Naive thymus-derived CD4-positive, alpha-beta T cell (primary cell): Measurements from ENCODE around the gene EPSTI1. TPM values are rescaled to one million over a fixed set of nuclear protein-coding genes. Genes with fewer than 3 reads are reported as not detected.

ENCODE experiments used
- ATAC-seq: fragments of 150-1000 bp; cut with Tn5 transposase; 2 replicates; pipeline ENCODE4 v1.10.0; 2021; ENCODE audit warnings: mild to moderate bottlenecking, moderate library complexity
- CTCF ChIA-PET: fragments of 350-600 bp; sonication (Branson Sonifier 250); formaldehyde crosslinking; loops from one replicate; lab custom pipeline; 2021; ENCODE audit warnings: antibody characterized with exemption; lab: Charles Lee
- POLR2A ChIA-PET: fragments of 350-600 bp; sonication (Branson Sonifier 250); formaldehyde crosslinking; loops from one replicate; lab custom pipeline; 2021; ENCODE audit warnings: antibody characterized with exemption, inconsistent platforms; lab: Charles Lee
- DNase-seq, 9 donors: peaks; one replicate each; pipeline versions ENCODE4 v3.0.0 to v3.0.0-alpha.2; 2020 to 2022; ENCODE audit warnings: mixed read lengths in 1 of 9
- H3K27ac ChIP-seq: one replicate; pipeline ENCODE4 v1.7.0; 2013; ENCODE audit warnings: mild to moderate bottlenecking, low read depth, low read length, moderate library complexity
- H3K27me3 ChIP-seq, 2 donors: one replicate each; pipeline ENCODE4 v1.7.0; 2013; ENCODE audit warnings: low read length in 2 of 2, mild to moderate bottlenecking in 2 of 2, moderate library complexity in 2 of 2; ENCODE audit not compliant: control insufficient read depth in 2 of 2, insufficient read depth in 2 of 2
- H3K36me3 ChIP-seq, 3 experiments: 1 replicate in 2 of 3; 2 replicates in 1 of 3; pipeline ENCODE4 v1.7.0; 2013; ENCODE audit warnings: low read length in 3 of 3, mild to moderate bottlenecking in 3 of 3, moderate library complexity in 1 of 3; ENCODE audit not compliant: insufficient read depth in 3 of 3, control insufficient read depth in 2 of 3
- H3K4me1 ChIP-seq, 2 donors: one replicate each; pipeline ENCODE4 v1.7.0; 2013; ENCODE audit warnings: low read length in 2 of 2, mild to moderate bottlenecking in 2 of 2, moderate library complexity in 1 of 2; ENCODE audit not compliant: control insufficient read depth in 2 of 2, insufficient read depth in 2 of 2
- H3K4me3 ChIP-seq: 2 replicates; pipeline ENCODE4 v1.7.0; 2013; ENCODE audit warnings: mild to moderate bottlenecking, low read length
- H3K9me3 ChIP-seq, 3 experiments: 1 replicate in 2 of 3; 2 replicates in 1 of 3; pipeline ENCODE4 v1.7.0; 2013; ENCODE audit warnings: low read length in 3 of 3; ENCODE audit not compliant: control insufficient read depth in 2 of 3
- H3K27ac Mint-ChIP-seq, 9 donors: one replicate each; pipeline ENCODE4 v1.8.0; 2020 to 2022; ENCODE audit warnings: mixed read lengths in 9 of 9, mild to moderate bottlenecking in 8 of 9, moderate library complexity in 5 of 9, inconsistent platforms in 2 of 9
- H3K27me3 Mint-ChIP-seq, 5 donors: one replicate each; pipeline ENCODE4 v1.8.0; 2021 to 2022; ENCODE audit warnings: mixed read lengths in 5 of 5, mild to moderate bottlenecking in 1 of 5
- H3K36me3 Mint-ChIP-seq, 5 donors: one replicate each; pipeline ENCODE4 v1.8.0; 2020 to 2022; ENCODE audit warnings: mixed read lengths in 5 of 5, mild to moderate bottlenecking in 3 of 5, inconsistent platforms in 1 of 5
- H3K4me1 Mint-ChIP-seq, 7 donors: one replicate each; pipeline ENCODE4 v1.8.0; 2020 to 2022; ENCODE audit warnings: mixed read lengths in 7 of 7, mild to moderate bottlenecking in 3 of 7, inconsistent platforms in 1 of 7
- H3K4me3 Mint-ChIP-seq, 10 donors: one replicate each; pipeline ENCODE4 v1.8.0; 2020 to 2022; ENCODE audit warnings: mild to moderate bottlenecking in 10 of 10, mixed read lengths in 10 of 10, moderate library complexity in 6 of 10, inconsistent platforms in 2 of 10
- H3K9me3 Mint-ChIP-seq, 11 donors: one replicate each; pipeline ENCODE4 v1.8.0; 2020 to 2022; ENCODE audit warnings: mixed read lengths in 11 of 11, mild to moderate bottlenecking in 4 of 11, inconsistent platforms in 1 of 11, moderate library complexity in 1 of 11
- intact Hi-C, 2 donors: fragments of 100-400 bp; cut with micrococcal nuclease; formaldehyde crosslinking; loops; one replicate each; pipeline ENCODE4 v1.15.1; 2023
- polyA plus RNA-seq, 2 donors: library from polyadenylated mRNA; unstranded; fragments of 300-500 nt; fragmentation: Illumina TruSeq; gene quantifications; one replicate each; pipeline ENCODE4 v1.2.3, GENCODE V29; 2021
- total RNA-seq, 6 experiments: library from RNA in 5 of 6; stranded (reverse) in 5 of 6; gene quantifications; 1 replicate in 5 of 6; 2 replicates in 1 of 6; pipeline ENCODE4 v1.2.3 and lab custom pipeline; 2021 to 2026

The EPSTI1 gene
- total and polyA plus RNA-seq, 7 experiments from 2014 or later: 8.4 to 125 (median 13.7) TPM

DNA sequence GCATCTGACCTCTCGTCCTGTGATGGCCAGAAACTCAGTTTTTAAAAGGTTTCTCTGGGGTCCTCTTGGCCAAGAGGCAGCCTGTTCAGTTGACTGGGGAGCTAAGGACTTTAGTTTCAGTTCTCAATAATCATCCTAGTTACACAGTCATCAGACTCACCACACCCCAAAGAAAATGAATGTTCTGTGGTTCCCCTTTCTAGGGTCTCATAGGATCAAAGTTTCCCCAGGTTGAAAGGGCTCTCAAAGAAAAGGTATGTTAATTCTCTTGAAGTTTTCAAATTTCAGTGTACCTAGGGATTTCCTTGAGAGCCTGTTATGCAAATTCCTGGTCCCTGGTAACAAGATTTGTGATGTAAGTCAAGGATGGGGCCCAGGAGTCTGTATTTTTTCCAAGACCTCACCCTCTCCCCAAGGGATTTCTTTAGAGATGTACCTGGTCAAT, 115.7 kb downstream of the EPSTI1 start:
- peaks cover 9 to 24% (median 21%) of the 10 kb centered on the region in 5 donors for H3K27me3 Mint-ChIP-seq
- ChIA-PET CTCF (no interaction called here), POLR2A (no interaction called here)
- ATAC-seq (peak; percentile 82), DNase-seq (no peak)
- no peaks in the 10 kb centered on the region for H3K36me3 ChIP-seq
- intact Hi-C loops: no loop called here
- no peak overlapping the region for H3K4me3 Mint-ChIP-seq
- H3K4me1 Mint-ChIP-seq: peaks cover 0 to 13% (median 0%) of the 10 kb centered on the region in 7 donors
- no peak overlapping the region for H3K27ac ChIP-seq
- no peaks in the 10 kb centered on the region for H3K27me3 ChIP-seq
- no peaks in the 10 kb centered on the region for H3K9me3 ChIP-seq
- H3K27ac Mint-ChIP-seq: no peak overlapping the region
- H3K4me1 ChIP-seq: no peaks in the 10 kb centered on the region
- no peak overlapping the region for H3K4me3 ChIP-seq
- peaks cover 0 to 12% (median 0%) of the 10 kb centered on the region in 5 donors for H3K36me3 Mint-ChIP-seq
- H3K9me3 Mint-ChIP-seq: peaks cover 0 to 3% (median 0%) of the 10 kb centered on the region in 11 donors

DNA sequence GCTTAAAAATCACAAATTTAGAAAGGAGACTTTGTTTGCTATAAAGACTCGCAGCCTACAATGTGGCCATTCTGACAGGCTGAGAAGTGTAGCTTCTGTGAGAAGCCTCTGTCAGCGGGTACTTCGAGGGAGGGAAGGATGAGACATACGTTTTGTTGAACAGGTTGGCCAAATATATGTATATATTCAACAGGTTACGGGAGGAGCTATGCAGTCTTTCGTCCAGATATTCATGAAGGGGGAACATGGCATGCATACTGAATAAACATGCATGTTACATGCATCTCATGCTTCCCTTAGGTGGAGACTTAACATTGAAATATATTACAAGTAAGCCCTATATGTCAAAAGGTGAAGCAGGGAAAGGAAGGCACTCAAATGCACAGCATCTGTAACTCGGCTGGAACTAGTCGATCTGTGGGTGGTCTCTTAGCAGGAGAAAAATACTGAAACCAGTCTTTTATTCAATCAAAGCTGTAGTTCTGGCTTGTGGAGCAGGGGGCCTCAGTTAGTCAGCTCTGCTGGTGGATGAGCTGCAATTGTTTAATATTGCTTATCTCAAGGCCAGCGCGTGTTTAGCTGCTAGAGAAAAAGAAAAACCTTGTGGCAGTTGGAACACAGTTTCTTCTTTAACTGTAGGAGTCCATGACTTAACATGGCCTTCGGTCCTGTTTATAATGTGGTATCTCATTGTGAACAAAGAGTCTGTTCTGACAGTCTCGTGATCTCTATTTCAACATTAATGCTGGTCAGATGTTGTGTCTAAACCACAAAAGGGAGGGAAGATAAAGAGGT, 116.4 kb downstream of the EPSTI1 start:
- Mint-ChIP-seq H3K27me3 (peaks cover 12 to 26% (median 22%) of the 10 kb centered on the region in 5 donors), H3K9me3 (peaks cover 0 to 3% (median 0%) of the 10 kb centered on the region in 11 donors), H3K4me3 (no peak overlapping the region), H3K4me1 (peaks cover 0 to 13% (median 0%) of the 10 kb centered on the region in 7 donors), H3K27ac (no peak overlapping the region), H3K36me3 (peaks cover 0 to 12% (median 0%) of the 10 kb centered on the region in 5 donors)
- POLR2A ChIA-PET: no interaction called here
- H3K36me3 ChIP-seq: no peaks in the 10 kb centered on the region
- CTCF ChIA-PET: no interaction called here
- DNase-seq (no peak), ATAC-seq (no peak)
- H3K27me3 ChIP-seq: no peaks in the 10 kb centered on the region
- intact Hi-C loops: no loop called here
- H3K4me1 ChIP-seq: no peaks in the 10 kb centered on the region
- no peak overlapping the region for H3K27ac ChIP-seq
- H3K9me3 ChIP-seq: no peaks in the 10 kb centered on the region
- no peak overlapping the region for H3K4me3 ChIP-seq

DNA sequence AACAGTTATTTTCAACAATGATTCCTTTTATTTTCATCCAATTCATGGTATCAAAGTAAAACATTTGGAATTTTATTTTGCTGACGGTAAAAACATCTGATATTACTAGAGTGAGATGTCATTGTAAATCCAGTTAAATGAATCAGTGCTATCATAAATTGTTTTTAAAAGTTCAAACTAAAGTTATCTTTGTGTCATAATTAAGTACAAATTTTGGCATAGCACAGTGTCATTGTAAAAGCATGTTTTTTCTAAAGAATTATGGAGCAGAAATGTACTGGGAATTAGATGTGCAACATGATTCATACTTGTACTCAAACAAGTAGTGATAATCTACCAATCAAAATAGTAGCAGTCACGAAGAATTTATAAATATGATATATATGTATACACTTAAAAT, 117.8 kb downstream of the EPSTI1 start:
- DNase-seq: no peak
- peaks cover 0 to 2% (median 0%) of the 10 kb centered on the region in 11 donors for H3K9me3 Mint-ChIP-seq
- no peak for ATAC-seq
- intact Hi-C loops: no loop called here
- no peaks in the 10 kb centered on the region for H3K27me3 ChIP-seq
- no peak overlapping the region for H3K4me3 ChIP-seq
- no peaks in the 10 kb centered on the region for H3K36me3 ChIP-seq
- H3K4me1 Mint-ChIP-seq: peaks cover 0 to 9% (median 0%) of the 10 kb centered on the region in 7 donors
- H3K9me3 ChIP-seq: no peaks in the 10 kb centered on the region
- no peaks in the 10 kb centered on the region for H3K4me1 ChIP-seq
- H3K4me3 Mint-ChIP-seq: no peak overlapping the region
- POLR2A ChIA-PET: no interaction called here
- H3K27ac Mint-ChIP-seq: no peak overlapping the region
- CTCF ChIA-PET: no interaction called here
- no peak overlapping the region for H3K27ac ChIP-seq
- peaks cover 0 to 4% (median 0%) of the 10 kb centered on the region in 5 donors for H3K36me3 Mint-ChIP-seq
- H3K27me3 Mint-ChIP-seq: peaks cover 5 to 18% (median 14%) of the 10 kb centered on the region in 5 donors

DNA sequence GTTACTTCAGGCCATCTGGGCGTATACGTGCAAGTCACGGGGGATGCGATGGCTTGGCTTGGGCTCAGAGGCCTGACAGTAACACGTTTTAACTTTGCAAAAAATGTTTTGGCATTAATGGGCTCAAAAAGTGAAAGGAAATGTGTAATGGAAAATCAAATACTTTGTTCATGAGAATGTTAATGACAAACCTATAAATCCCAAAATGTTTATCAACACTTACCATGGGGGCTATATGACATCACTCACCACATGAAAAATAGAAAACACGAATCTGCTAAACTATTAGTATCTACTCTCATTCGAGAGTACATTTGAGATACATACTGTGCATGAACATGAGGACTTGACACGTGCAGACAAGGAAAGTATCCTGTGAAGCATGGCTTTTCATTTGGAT, 119.0 kb downstream of the EPSTI1 start:
- Mint-ChIP-seq H3K36me3 (no peaks in the 10 kb centered on the region), H3K4me3 (no peak overlapping the region), H3K27ac (no peak overlapping the region), H3K27me3 (peaks cover 0 to 18% (median 8%) of the 10 kb centered on the region in 5 donors), H3K9me3 (peaks cover 0 to 2% (median 0%) of the 10 kb centered on the region in 11 donors), H3K4me1 (peaks cover 0 to 7% (median 0%) of the 10 kb centered on the region in 7 donors)
- no peak for ATAC-seq
- Histone ChIP-seq H3K4me3 (no peak overlapping the region), H3K27ac (no peak overlapping the region), H3K36me3 (no peaks in the 10 kb centered on the region), H3K27me3 (no peaks in the 10 kb centered on the region), H3K9me3 (no peaks in the 10 kb centered on the region), H3K4me1 (no peaks in the 10 kb centered on the region)
- intact Hi-C loops: no loop called here
- CTCF ChIA-PET: no interaction called here
- DNase-seq: no peak
- POLR2A ChIA-PET: no interaction called here

DNA sequence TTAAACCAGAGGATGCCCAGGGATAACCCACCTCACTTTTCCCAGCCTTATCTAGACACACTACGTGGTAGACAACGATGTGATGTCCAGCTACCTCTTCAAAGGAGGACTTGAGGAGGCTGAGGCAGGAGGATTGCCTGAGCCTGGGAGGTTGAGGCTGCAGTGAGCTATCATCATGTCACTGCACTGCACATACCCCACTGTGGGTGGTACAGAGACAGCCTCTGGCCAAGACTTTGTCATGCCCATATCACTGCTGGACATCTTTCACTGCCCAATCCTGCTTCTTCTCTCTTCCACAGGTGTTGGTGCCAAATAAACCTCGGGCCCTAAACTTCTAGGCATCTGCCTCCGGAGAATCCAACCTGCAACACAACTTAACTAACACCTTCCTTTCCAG, 124.8 kb downstream of the EPSTI1 start:
- H3K36me3 Mint-ChIP-seq: no peaks in the 10 kb centered on the region
- no peaks in the 10 kb centered on the region for H3K9me3 Mint-ChIP-seq
- no peaks in the 10 kb centered on the region for H3K9me3 ChIP-seq
- no peak overlapping the region for H3K4me3 Mint-ChIP-seq
- no peak for ATAC-seq
- no peaks in the 10 kb centered on the region for H3K4me1 ChIP-seq
- H3K27me3 ChIP-seq: no peaks in the 10 kb centered on the region
- no peak overlapping the region for H3K27ac Mint-ChIP-seq
- H3K36me3 ChIP-seq: no peaks in the 10 kb centered on the region
- intact Hi-C loops: no loop called here
- ChIA-PET CTCF (no interaction called here), POLR2A (no interaction called here)
- no peak overlapping the region for H3K4me3 ChIP-seq
- H3K27me3 Mint-ChIP-seq: peaks cover 4 to 30% (median 8%) of the 10 kb centered on the region in 5 donors
- H3K27ac ChIP-seq: no peak overlapping the region
- peaks cover 0 to 2% (median 0%) of the 10 kb centered on the region in 7 donors for H3K4me1 Mint-ChIP-seq
- no peak for DNase-seq

DNA sequence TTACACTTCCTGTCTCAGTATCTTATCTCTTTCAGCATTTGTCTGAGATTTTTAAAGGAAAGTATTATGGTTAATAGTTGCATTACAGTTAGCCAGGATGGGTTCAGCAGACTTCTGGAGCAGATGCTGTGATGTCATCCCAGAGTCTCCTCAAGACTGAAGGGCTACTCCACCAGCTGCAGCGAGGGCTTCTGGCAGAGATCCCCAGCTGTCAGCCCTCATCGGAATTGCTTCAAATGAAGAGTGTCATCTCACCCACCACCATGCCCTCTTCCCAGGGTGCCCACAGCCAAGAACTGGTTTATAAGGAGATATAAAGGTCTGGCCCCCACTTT, 126.3 kb downstream of the EPSTI1 start:
- no peaks in the 10 kb centered on the region for H3K27me3 ChIP-seq

More for the DNA sequence above, 126.3 kb downstream of the EPSTI1 start:
- no peak overlapping the region for H3K27ac Mint-ChIP-seq
- no peaks in the 10 kb centered on the region for H3K36me3 ChIP-seq
- no peaks in the 10 kb centered on the region for H3K4me1 ChIP-seq
- CTCF ChIA-PET: no interaction called here
- H3K27me3 Mint-ChIP-seq: peaks cover 9 to 28% (median 15%) of the 10 kb centered on the region in 5 donors
- POLR2A ChIA-PET: no interaction called here
- H3K9me3 ChIP-seq: no peaks in the 10 kb centered on the region
- H3K36me3 Mint-ChIP-seq: no peaks in the 10 kb centered on the region
- DNase-seq: no peak
- H3K4me3 Mint-ChIP-seq: no peak overlapping the region
- intact Hi-C loops: no loop called here
- H3K27ac ChIP-seq: no peak overlapping the region
- H3K4me1 Mint-ChIP-seq: no peaks in the 10 kb centered on the region
- H3K9me3 Mint-ChIP-seq: peaks cover 0 to 2% (median 0%) of the 10 kb centered on the region in 11 donors
- no peak overlapping the region for H3K4me3 ChIP-seq
- ATAC-seq: no peak
